ENCODE data around the gene GPR160. TPM values are rescaled to one million over a fixed set of nuclear protein-coding genes. Genes with fewer than 3 reads are reported as not detected.

GPR160 gene
- polyA plus RNA-seq, 3 donors: 10.0 to 19.7 (median 11.5) TPM

- peak overlapping the region in 1 of 2 donors; percentile 56 for H3K27ac ChIP-seq (ENCODE audit: low read depth in 1 of 2, low read length in 2 of 2)
- Mint-ChIP-seq H3K4me1 (peaks cover 33% of the 10 kb centered on the region), H3K27me3 (ENCODE audit: low read depth in 3 of 3) (peaks cover 0 to 4% (median 0%) of the 10 kb centered on the region in 3 donors), H3K27ac (peak overlapping the region in 6 of 7 donors; percentile 26 to 83 (median 78)), H3K9me3 (peaks cover 0 to 3% (median 0%) of the 10 kb centered on the region in 7 donors), H3K36me3 (peaks cover 10 to 18% of the 10 kb centered on the region in 2 donors), H3K4me3 (no peak overlapping the region)
- DNase-seq: peak; percentile 59 to 93 (median 88)
- no peak overlapping the region for H2AFZ ChIP-seq (ENCODE audit: insufficient read depth, low read depth, low read length, poor library complexity, severe bottlenecking)
- no peak overlapping the region for H3K9ac ChIP-seq (ENCODE audit: insufficient read depth, low read length, poor library complexity, severe bottlenecking)
- peaks cover 29 to 30% of the 10 kb centered on the region in 2 donors for H3K4me1 ChIP-seq (ENCODE audit: control insufficient read depth in 1 of 2, insufficient read depth in 2 of 2, low read length in 2 of 2)
- no peaks in the 10 kb centered on the region for H3K79me2 ChIP-seq (ENCODE audit: insufficient read depth, low read length)
- no peak overlapping the region for H3K4me3 ChIP-seq (replicated peaks in 1 of 3; ENCODE audit: low read depth in 2 of 3, low read length in 3 of 3)
- TF ChIP-seq CTCF (IDR thresholded peaks at IDR 0.05): no peak
- no peak overlapping the region for H3K4me2 ChIP-seq (replicated peaks; ENCODE audit: extremely low read depth, low read length, poor library complexity, severe bottlenecking)
- no peaks in the 10 kb centered on the region for H3K9me3 ChIP-seq (replicated peaks in 1 of 2; ENCODE audit: control insufficient read depth in 1 of 2, insufficient read depth in 1 of 2, low read length in 2 of 2)
- H3K27me3 ChIP-seq (ENCODE audit: control insufficient read depth in 2 of 2, insufficient read depth in 2 of 2, low read length in 2 of 2): no peaks in the 10 kb centered on the region
- H3K36me3 ChIP-seq (replicated peaks in 1 of 2; ENCODE audit: control insufficient read depth in 1 of 2, insufficient read depth in 2 of 2, low read length in 2 of 2): peaks cover 15 to 31% of the 10 kb centered on the region in 2 donors
- 14% methylated on average over 1 of the region's 2 CpGs for WGBS (ENCODE audit: insufficient coverage)
- H4K20me1 ChIP-seq (ENCODE audit: insufficient read depth, low read length): no peaks in the 10 kb centered on the region
- intact Hi-C loops (cut with micrococcal nuclease): loop anchor here in 1 of 2 donors (10.0 kb wide), 1 partner anchor 46 kb away; no protein-coding TSS in a partner anchor
These were observed 39.1 kb upstream of the GPR160 start for GRCh38 chr3:169998668-169999131.

GRCh38 chr3:169999433-169999832 lies 38.4 kb upstream of the GPR160 start:
- H3K9ac ChIP-seq (ENCODE audit: insufficient read depth, low read length, poor library complexity, severe bottlenecking): no peak overlapping the region
- no peaks in the 10 kb centered on the region for H3K79me2 ChIP-seq (ENCODE audit: insufficient read depth, low read length)
- H3K9me3 ChIP-seq (replicated peaks in 1 of 2; ENCODE audit: control insufficient read depth in 1 of 2, insufficient read depth in 1 of 2, low read length in 2 of 2): no peaks in the 10 kb centered on the region
- H3K9me3 Mint-ChIP-seq: peaks cover 0 to 3% (median 0%) of the 10 kb centered on the region in 7 donors
- no peak overlapping the region for H3K4me3 ChIP-seq (replicated peaks in 1 of 3; ENCODE audit: low read depth in 2 of 3, low read length in 3 of 3)
- peaks cover 40% of the 10 kb centered on the region for H3K4me1 Mint-ChIP-seq
- peaks cover 10 to 24% of the 10 kb centered on the region in 2 donors for H3K36me3 ChIP-seq (replicated peaks in 1 of 2; ENCODE audit: control insufficient read depth in 1 of 2, insufficient read depth in 2 of 2, low read length in 2 of 2)
- H3K36me3 Mint-ChIP-seq: peaks cover 8 to 18% of the 10 kb centered on the region in 2 donors
- no peak overlapping the region for H3K4me2 ChIP-seq (replicated peaks; ENCODE audit: extremely low read depth, low read length, poor library complexity, severe bottlenecking)
- peaks cover 0 to 4% (median 0%) of the 10 kb centered on the region in 3 donors for H3K27me3 Mint-ChIP-seq (ENCODE audit: low read depth in 3 of 3)
- peaks cover 35% of the 10 kb centered on the region in 2 donors for H3K4me1 ChIP-seq (ENCODE audit: control insufficient read depth in 1 of 2, insufficient read depth in 2 of 2, low read length in 2 of 2)
- DNase-seq: no peak
- H3K4me3 Mint-ChIP-seq: no peak overlapping the region
- TF ChIP-seq CTCF (IDR thresholded peaks at IDR 0.05): no peak
- peak overlapping the region in 1 of 2 donors; percentile 56 for H3K27ac ChIP-seq (ENCODE audit: low read depth in 1 of 2, low read length in 2 of 2)
- H2AFZ ChIP-seq (ENCODE audit: insufficient read depth, low read depth, low read length, poor library complexity, severe bottlenecking): no peak overlapping the region
- intact Hi-C loops (cut with micrococcal nuclease): loop anchor here in 1 of 2 donors (10.0 kb wide), 1 partner anchor 45 kb away; no protein-coding TSS in a partner anchor
- no peaks in the 10 kb centered on the region for H4K20me1 ChIP-seq (ENCODE audit: insufficient read depth, low read length)
- WGBS (ENCODE audit: insufficient coverage): no CpG with 5 or more reads among the region's 1 CpG
- peak overlapping the region in 6 of 7 donors; percentile 10 to 83 (median 68) for H3K27ac Mint-ChIP-seq
- H3K27me3 ChIP-seq (ENCODE audit: control insufficient read depth in 2 of 2, insufficient read depth in 2 of 2, low read length in 2 of 2): no peaks in the 10 kb centered on the region

All from CD14-positive monocyte (primary cell).